Stimulated activated CD4-positive, alpha-beta T cell treated with anti-CD3 and anti-CD28 coated beads, Interleukin-1b, Interleukin-23, amount 100 ng/mL, for 48 hours (primary cell): ENCODE measurements around the gene ARL11.

ENCODE experiments used
- DNase-seq: peaks from one replicate; pipeline ENCODE4 v3.0.0-alpha.2; 2020

Gene ARL11

GRCh38 chr13:49649963-49650312, 21.6 kb downstream of the ARL11 start:
- DNase-seq, result no peak

GRCh38 chr13:49651570-49652354, 23.5 kb downstream of the ARL11 start:
- DNase-seq, result no peak

GRCh38 chr13:49652355-49653305, 24.3 kb downstream of the ARL11 start:
- DNase-seq, result peak; percentile 19

GRCh38 chr13:49653478-49653877, 25.2 kb downstream of the ARL11 start:
- no peak for DNase-seq

GRCh38 chr13:49654011-49654410, 25.7 kb downstream of the ARL11 start:
- DNase-seq, result no peak

GRCh38 chr13:49655906-49656305, 27.6 kb downstream of the ARL11 start:
- DNase-seq, result no peak

- no peak for DNase-seq
These were observed 28.9 kb downstream of the ARL11 start for GRCh38 chr13:49657241-49657641.

- DNase-seq, result no peak
These were observed 36.3 kb downstream of the ARL11 start for GRCh38 chr13:49664606-49665005.

- DNase-seq, result no peak
These were observed 39.5 kb downstream of the ARL11 start for GRCh38 chr13:49667773-49668172.

- DNase-seq, result no peak
These were observed 41.5 kb downstream of the ARL11 start for GRCh38 chr13:49669735-49670309.

- DNase-seq, result no peak
These were observed 42.5 kb downstream of the ARL11 start for GRCh38 chr13:49670828-49671227.

- no peak for DNase-seq
These were observed 48.4 kb downstream of the ARL11 start for GRCh38 chr13:49676581-49677298.

- DNase-seq, result no peak
These were observed 50.0 kb downstream of the ARL11 start for GRCh38 chr13:49678191-49678914.

- no peak for DNase-seq
These were observed 50.9 kb downstream of the ARL11 start for GRCh38 chr13:49679246-49679645.

GRCh38 chr13:49681842-49682435, 53.6 kb downstream of the ARL11 start:
- DNase-seq, result no peak
